H1 (cell line): ENCODE data around the gene DAGLA. TPM values are rescaled to one million over a fixed set of nuclear protein-coding genes. Genes with fewer than 3 reads are reported as not detected.

ENCODE experiments used
- CTCF ChIP-seq, 3 experiments: IDR thresholded peaks; 1 replicate in 2 of 3; 2 replicates in 1 of 3; pipeline versions ENCODE4 v1.5.1 to v1.6.1; 2011; ENCODE audit warnings: low read length in 3 of 3, mild to moderate bottlenecking in 3 of 3, inconsistent platforms in 2 of 3, low read depth in 1 of 3, moderate library complexity in 1 of 3; ENCODE audit not compliant: insufficient read depth in 1 of 3; ENCODE audit errors: control extremely low read depth in 1 of 3
- RBBP5 ChIP-seq: IDR thresholded peaks from 2 replicates; pipeline ENCODE4 v1.7.1; 2012; ENCODE audit warnings: low read depth, mild to moderate bottlenecking, inconsistent platforms, low read length, moderate library complexity, borderline replicate concordance
- SAP30 ChIP-seq: fragments of 300-600 bp; sonication (generic); IDR thresholded peaks from 2 replicates; pipeline ENCODE4 v1.7.1; 2012; ENCODE audit warnings: low read length, moderate library complexity, mild to moderate bottlenecking, inconsistent platforms; ENCODE audit not compliant: insufficient read depth, insufficient replicate concordance
- TAF7 ChIP-seq: optimal IDR thresholded peaks from 2 replicates; pipeline ENCODE3; 2011; ENCODE audit warnings: low read depth, mild to moderate bottlenecking, inconsistent platforms, low read length, moderate library complexity, borderline replicate concordance
- polyA plus RNA-seq, 7 experiments: library from polyadenylated mRNA; depleted of rRNA in 3 of 7; stranded (reverse) in 5 of 7; unstranded in 2 of 7; fragments of >200 nt in 5 of 7; fragments of 200-250 nt in 2 of 7; gene quantifications; 1 replicate in 5 of 7; 2 replicates in 1 of 7; 4 replicates in 1 of 7; pipeline versions ENCODE4 v1.2.1 to v1.2.3, GENCODE V29; 2011 to 2013; ENCODE audit warnings: missing spikeins in 2 of 7, mixed read lengths in 2 of 7
- total RNA-seq: library from RNA; stranded (reverse); fragmentation: NEBNext Ultra II Directional; extraction: Animal tissue kit (Norgen Biotek cat#: 25700); gene quantifications from 2 replicates; pipeline ENCODE4 v1.2.1, GENCODE V29; 2021

DAGLA gene
- total and polyA plus RNA-seq, 2 of the 8 experiments (the other 6 are each of a cell fraction or from before 2014, with no cell fraction given): 3.6 to 6.6 TPM

GRCh38 chr11:61775606-61776554, 95.7 kb downstream of the DAGLA start (continued):
- TF ChIP-seq SAP30 (no peak), CTCF (IDR thresholded peaks at IDR 0.05; ENCODE audit: control extremely low read depth in 1 of 3, insufficient read depth in 1 of 3, low read depth in 1 of 3, low read length in 3 of 3) (no peak), RBBP5 (no peak), TAF7 (no peak)
- TF ChIP-seq, all 59 proteins: peak for 0
